Stimulated activated CD4-positive, alpha-beta T cell treated with anti-CD3 and anti-CD28 coated beads, Interleukin-1b, Interleukin-23, amount 100 ng/mL, for 1 hour (primary cell): Measurements from ENCODE around the gene MGAT5B.
"Not testable (repeated sequence)": the region's sequence is repeated elsewhere in the genome, so short reads cannot be mapped to it uniquely, and the experiment has no call there.

Experiments
- DNase-seq, 2 donors: peaks; one replicate each; pipeline ENCODE4 v3.0.0-alpha.2; 2020; ENCODE audit warnings: low read depth in 2 of 2

The MGAT5B gene, protein sequence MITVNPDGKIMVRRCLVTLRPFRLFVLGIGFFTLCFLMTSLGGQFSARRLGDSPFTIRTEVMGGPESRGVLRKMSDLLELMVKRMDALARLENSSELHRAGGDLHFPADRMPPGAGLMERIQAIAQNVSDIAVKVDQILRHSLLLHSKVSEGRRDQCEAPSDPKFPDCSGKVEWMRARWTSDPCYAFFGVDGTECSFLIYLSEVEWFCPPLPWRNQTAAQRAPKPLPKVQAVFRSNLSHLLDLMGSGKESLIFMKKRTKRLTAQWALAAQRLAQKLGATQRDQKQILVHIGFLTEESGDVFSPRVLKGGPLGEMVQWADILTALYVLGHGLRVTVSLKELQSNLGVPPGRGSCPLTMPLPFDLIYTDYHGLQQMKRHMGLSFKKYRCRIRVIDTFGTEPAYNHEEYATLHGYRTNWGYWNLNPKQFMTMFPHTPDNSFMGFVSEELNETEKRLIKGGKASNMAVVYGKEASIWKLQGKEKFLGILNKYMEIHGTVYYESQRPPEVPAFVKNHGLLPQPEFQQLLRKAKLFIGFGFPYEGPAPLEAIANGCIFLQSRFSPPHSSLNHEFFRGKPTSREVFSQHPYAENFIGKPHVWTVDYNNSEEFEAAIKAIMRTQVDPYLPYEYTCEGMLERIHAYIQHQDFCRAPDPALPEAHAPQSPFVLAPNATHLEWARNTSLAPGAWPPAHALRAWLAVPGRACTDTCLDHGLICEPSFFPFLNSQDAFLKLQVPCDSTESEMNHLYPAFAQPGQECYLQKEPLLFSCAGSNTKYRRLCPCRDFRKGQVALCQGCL

DNA sequence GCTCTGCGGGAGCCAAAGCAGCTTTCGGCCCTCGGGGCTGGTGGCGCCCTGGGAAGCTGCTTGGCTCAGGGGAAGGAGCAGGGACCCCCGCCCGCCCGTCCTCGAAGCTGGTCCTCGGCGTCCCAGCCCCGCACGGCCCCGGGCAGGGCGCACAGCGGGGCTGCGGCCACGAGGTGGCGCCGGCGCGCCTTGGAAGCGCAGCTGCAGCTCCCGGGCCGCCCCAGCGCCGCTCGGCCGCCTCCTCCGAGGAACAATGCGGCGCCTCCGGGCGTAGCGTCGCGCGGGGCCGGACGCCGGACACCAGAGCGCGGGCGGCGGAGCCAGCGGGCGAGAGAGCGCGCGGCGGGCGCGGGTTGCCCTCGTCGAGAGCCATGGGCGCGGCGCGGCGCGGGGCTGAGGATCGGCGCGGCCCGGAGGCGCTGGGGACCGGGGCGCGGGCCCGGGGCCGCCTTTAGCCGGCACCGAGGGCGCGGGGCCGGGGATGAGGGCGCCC lies at the start of gene MGAT5B:
Gene MGAT5B, plus strand, starts transcription at position 229 of the 493 bp plus-strand sequence. CDS start 626 bp downstream, outside the sequence.
- peak; percentile 50 to 69 for DNase-seq

DNA sequence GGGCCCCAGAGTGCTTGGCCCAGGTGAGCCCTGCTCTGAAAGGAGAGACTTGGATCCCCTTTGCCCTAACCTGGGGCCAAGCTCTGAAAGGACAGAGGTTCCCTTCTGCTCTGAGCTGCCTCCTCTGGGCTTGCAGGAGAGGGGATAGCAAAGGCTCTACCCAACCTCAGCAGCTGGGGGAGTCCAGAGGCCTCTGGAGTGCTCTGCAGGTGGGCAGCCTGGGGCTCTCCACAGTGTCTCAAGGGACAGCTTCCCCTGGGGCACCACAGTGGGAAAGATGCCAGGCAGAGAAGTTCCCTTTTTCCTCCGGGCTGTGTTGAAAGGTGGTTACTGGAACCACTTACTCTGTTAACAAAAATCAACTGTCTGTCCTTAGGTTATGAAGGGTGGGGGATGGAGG lies 48.2 kb upstream of the MGAT5B start:
- DNase-seq, result no peak

DNA sequence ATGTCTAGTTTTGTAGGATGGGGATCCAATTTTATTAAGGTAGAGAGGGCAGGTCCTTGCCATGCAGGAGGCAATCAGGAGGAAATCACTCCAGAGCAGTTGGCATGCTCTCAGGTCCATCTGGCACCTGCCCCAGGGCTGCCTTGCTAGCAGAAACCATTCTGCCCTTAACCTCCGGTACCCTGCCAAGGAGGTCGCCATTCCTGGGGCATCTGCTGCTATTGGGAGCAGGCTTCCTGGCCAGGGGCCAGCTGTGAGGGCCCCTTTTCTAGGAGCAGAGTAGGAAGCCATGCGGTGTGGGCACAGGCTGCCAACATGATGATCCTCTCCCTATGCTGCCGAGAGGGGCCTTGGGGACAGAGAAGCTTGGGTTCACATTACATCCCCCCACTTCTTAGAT lies 47.6 kb upstream of the MGAT5B start:
- no peak for DNase-seq

DNA sequence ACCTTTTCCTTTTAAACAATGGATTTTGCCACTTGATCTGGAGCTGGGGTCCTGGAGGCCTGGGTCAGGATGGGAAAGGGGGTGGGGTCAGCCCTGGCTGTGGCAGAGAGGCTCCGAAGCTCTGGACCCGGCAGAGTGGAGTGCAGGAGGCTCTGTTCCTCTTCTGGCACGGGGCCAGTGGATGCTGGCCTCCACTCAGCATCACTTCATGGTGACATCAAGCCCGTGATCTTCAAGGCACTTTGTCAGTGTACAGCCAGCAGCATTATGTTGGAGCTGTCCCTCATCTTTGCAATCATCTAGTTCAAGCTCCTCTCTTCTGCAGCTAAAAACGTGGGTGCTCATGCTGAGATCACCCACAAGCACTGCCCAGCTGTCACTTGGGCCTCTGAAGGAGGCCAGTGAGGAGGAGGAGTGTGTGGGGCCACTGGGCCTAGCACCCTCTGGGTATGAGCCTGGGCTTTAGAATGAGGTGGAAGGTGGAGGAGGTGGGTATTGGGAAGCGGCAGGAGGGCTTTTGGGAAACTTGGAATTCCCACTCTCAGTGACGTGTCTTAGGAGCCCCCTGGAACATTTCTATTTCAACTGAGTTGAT lies 45.9 kb upstream of the MGAT5B start:
- no peak for DNase-seq

DNA sequence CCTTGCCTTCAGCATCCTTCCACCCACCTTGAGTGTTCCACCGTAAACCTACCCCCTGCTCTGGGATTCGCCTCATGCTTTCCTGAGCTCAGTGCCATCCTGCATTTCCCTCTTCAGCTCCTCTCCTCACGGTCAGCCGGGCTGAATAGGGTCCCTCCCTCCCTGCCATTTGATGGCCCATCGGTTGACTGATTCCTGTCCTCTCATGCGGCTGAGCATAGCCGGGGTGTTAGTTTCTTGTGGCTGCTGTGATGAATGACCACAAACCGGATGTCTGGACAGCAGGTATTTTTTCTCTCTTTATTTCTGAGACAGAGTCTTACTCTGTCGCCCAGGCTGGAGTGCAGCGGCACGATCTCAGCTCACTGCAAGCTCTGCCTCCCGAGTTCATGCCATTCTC lies 44.1 kb upstream of the MGAT5B start:
- DNase-seq, result no peak

DNA sequence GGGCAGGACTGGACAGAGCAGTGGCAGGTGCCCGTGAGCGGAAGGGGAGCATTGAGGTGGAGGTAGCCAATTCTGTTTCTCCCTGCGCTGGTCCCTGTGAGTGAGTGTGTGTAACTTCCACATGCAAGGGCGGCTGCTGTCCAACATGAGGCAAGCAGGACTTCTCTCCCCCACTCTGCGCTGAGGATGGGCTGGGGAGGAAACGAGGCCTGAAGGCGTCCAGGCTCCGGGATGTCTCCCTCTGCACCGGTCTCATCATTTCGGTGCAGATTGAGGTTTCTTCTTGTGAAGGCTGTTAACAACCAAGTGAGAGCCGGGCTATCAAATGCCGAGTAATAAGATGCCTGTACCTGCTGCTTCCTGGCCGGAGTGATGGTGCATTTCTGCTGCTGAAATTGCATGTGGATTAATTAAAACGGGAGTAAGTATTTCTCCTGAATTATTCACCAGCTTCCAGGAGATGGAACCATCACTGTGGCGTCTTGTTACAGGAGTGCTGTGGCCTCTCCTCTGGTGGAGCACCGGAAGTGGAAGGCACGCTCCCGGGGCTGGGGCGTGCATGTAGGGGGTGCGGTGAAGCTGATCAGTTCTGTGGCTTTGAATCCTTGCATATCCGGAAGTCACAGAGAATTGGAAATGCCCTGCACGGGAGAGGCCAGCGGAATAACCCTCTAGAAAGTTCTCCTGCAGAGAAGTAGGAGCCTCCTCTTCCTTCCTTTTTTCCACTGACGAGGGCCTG lies 41.7 kb upstream of the MGAT5B start:
- no peak for DNase-seq

DNA sequence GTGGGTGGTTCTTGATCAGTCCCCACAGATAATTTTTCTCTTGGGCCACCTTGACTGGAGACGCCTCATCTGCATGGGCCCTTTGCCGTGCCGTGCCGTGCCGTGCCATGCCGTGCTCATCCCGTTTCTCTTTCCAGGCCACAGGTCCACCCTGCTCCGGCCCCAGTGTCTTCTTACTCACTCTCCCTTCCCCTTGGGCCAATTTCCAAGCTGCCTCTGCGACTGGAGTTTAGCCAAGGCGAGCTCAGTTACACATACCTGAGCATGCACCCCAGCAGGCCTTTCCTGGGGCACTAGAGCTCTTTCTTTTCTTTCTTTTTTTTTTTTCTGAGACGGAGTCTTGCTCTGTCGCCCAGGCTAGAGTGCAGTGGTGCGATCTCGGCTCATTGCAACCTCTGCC lies 40.5 kb upstream of the MGAT5B start:
- DNase-seq, result no peak

DNA sequence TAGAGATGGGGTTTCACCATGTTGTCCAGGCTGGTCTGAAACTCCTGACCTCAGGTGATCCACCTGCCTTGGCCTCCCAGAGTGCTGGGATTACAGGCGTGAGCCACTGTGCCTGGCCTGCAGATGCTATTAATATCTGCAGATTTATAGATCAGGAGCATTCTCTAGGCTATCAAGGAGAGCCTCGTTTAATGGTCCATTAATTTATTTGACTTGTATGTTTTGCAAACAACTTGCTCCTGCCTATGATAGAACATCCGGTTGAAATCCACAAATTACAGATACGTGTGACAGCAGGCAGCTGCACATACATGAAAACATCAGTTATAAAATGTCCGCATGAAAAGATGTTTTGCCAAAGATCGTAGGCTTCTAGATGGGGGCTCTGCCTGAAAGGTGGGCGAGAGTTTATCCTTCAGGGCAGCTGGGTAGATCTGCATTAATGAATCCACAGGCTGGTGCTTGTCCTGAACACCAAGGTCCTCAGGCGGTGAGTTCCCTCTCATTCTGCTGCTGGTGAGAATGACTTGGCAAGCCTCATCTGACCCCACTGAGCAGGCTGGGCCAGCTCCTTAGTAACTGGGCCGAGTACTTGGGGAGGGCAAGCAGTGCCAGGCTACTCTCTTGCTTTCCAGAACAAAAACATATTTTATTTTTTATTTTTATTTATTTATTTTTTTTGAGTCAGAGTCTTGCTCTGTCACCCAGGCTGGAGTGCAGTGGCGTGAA lies 37.1 kb upstream of the MGAT5B start:
- no peak for DNase-seq

DNA sequence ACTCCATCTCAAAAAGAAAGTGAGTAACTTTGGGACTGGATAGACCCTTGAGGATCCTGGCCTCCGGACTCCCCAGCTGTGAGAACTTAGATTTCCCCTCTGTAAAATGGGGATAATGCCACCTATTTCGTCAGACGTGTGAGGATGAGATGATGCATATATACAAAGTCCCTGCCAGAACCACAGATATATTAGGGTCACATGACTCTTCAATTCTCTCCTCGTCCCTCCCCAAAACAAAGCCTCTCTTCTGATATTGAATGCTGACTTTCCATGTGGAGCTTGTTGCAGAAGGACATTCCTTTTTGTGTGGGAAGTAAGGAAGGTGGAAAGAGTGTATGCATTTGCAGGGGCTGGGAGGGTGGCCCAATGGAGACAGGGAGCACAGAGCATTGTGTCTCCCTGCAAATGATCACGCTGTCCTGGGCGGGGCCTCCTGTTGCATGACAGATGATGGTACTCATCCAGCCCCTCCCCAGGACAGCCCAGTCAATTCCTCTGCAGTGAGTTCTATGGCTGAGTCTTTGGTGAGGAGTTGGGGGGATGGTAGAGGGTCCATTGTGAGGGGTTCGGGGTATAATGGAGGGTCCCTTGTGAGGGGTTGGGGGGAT lies 35.1 kb upstream of the MGAT5B start:
- no peak for DNase-seq

DNA sequence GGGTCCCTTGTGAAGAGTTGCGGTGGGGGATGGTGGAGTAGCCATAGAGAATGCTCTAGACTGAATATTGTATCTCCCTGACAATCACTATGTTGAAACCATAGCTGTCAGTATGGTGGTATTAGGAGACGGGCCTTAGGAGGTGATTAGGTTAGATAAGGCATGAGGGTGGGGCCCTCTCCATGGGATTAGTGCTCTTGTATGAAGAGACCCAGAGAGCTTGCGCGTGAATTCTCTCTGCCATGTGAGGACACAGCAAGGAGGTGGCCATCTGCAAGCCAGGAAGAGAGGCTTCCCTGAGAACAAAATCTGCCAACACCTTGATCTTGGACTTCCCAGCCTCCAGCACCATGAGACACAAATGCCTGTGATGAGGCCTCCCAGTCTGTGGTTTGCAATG lies 34.5 kb upstream of the MGAT5B start:
- no peak for DNase-seq

DNA sequence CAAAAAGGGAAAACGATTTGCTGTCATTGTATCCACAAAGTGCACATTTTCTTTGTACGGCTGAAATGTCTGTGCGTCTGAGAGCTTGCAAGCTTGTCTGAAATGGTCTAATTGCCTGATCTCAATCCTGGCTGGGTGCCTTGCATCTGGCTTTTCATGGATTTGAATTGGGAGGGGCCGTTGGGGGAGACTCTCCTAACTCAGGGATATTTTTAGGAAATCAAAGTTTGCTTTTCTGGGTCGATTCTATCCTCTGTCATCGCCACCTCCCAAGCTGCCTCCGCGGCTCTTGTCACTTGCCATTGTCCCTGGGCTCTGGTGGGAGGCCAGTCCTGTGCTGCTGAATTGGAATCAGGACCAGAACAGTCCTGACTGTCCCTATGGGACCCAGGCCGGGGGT lies 33.3 kb upstream of the MGAT5B start:
- no peak for DNase-seq

DNA sequence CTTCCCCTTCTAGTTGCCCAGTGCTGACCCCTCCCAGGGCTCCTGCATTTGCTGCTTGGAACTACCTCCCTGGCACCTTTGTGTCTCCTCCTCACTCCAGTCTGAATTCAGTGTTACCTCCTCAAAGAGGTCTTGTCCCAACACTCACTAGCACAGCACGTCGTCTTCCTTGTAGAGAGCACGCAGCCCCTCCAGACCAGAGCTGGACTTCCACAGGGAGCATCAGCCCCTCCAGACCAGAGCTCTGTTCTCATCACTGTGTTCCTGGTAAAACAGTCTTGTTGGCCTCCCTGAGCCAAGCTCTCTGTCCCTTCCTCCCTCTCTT lies 27.8 kb upstream of the MGAT5B start:
- DNase-seq, result no peak

DNA sequence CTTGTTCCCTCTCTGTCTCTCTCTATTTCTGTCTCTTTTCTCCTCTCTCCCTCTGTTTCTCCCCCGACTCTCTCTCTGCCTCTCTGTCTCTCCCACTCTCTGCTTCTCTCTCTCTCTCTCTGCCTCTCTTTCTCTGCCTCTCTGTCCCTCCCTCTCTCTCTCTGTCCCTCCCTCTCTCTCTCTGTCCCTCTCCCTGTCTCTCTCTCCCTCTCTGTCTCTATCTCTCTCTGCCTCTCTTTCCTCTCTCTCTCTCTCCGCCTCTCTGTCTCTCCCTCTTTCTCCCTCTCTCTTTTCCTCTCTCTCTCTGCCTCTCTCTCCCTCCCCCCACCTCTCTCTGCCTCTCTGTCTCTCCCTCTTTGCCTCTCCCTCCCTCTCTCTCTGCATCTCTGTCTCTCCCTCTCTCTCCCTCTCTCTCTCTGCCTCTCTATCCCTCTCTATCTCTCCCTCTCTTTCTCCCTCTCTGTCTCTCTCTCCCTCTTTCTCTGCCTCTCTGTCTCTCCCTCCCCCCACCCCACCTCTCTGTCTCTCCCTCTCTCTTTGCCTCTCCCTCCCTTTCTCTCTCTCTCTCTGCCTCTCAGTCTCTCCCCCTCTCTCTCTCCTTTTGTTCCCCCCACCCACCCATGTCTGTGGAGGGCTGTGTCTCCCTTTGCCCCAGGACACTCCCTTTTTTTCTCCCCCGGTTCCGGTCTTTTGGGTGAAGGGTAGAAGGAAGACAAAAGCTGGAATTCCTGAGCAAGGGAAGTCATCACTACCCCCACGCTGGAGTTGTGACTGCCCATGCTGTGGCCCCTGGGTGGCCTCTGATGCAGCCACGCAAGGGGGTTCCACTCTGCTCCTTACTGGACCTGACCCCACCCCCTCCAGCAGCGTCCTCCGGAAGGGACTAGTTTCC lies 27.1 kb upstream of the MGAT5B start:
- no peak for DNase-seq

DNA sequence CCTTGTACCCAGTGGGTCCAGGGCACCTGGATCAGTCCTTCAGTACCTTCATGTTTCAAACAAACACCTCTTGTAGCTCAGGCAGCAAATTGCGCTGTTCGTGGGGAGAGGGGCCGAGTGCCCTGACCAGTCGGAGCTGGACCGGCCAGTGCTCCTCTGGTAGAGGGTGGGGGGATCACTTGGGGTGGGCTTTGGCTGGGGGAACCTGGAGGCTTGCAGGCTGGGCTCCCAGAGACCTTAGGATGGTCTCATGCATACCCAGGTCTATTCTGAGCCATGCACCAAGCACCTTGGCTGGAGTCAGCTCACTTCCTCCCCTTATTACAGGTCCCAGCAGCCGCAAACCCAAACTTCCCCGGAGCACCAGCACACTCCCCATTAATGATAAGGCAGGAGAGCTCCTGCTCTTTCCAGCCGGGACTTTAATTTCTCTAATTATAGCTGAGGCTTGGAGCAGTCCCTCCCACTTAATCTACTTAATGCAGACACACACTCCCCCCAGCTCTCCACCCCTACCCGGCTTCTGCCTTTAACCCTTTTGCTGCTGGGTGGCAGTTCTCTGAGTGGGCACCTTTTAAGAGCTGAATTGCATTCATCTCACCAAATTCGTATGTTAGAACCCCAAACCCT lies 26.3 kb upstream of the MGAT5B start:
- no peak for DNase-seq

DNA sequence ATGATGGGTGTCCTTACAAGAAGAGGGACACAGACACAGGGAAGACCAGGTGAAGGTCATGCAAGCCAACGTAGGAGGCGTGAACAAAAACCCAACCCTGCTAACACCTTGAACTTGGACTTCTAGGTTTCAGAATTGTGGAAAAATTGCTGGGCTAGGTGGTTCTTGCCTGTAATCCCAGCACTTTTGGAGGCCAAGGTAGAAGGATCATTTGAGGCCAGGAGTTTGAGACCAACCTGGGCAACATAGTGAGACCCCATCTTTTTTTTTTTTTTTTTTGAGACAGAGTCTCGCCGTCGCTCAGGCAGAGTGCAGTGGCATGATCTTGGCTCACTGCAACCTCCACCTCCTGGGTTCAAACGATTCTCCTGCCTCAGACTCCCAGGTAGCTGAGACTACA lies 25.1 kb upstream of the MGAT5B start:
- DNase-seq, result not testable (repeated sequence)

DNA sequence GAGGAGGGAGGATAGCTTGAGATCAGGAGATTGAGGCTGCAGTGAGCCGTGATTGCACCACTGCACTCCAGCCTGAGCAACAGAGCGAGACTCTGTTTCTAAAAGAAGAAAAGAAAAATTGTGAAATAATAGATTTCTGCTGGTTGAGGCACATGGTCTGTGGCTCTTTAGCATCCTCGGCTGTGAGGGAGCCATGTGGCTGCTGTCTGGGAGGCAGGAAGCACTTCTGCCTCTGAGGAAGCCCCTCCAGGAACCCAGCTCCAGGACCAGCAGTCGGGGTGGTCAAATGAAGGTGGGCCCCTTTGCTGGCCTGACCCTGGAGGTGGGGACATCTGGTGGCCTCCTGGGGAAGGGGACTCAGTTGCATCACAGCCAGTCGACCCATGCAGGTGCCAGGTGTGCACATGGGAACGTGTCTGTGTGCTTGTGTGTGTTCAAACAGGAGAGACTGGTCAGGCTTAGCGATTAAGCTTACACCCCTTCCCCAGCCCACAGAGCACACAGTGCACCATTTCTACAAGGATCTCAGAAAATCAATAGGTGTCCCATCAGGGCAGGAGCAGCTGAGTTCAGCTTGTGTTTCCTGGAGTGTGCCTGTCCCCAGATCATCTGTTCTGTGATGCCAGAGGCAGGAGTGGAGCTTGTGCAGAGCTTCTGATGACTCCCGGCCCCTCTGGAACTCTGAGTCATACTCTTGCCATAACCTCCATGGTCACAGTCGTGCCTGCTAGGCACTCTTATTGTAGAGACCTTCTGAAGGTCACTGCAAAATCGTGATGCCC lies 24.3 kb upstream of the MGAT5B start:
- no peak for DNase-seq

DNA sequence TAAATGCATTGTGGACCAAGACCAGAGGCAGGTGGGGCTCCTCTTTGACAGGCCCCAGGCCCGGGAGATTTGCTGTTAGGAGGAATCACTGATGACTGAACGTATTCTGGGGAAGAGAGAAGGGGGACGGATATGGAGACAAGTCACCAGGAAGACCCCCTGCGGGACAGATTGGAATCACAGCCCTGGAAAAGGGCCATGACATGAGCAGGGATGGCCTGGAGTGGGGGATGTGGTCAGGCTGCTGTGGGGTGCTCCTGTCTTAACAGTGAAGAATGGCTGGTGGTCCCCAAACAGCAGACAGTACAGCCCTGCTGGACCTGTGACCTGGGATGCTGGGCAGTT lies 23.7 kb upstream of the MGAT5B start:
- no peak for DNase-seq

DNA sequence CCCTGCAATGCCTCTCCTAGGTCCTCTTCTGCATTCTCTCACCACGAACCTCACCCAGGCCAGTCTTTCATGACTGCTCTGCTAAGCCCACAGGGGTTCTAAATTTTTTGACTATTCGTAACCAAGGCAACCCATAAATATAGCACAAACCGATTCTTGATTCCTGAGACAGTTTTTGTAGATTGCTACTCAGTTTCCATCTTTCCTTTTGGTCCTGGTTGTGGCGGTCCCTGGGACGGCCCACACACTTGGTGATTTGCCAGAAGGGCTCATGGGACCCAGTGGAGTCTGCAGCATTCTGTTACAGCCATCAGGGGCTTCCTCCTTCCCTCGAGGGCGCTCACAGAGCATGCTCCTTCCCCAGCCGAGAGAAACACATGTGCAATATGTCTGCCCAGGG lies 23.4 kb upstream of the MGAT5B start:
- no peak for DNase-seq

DNA sequence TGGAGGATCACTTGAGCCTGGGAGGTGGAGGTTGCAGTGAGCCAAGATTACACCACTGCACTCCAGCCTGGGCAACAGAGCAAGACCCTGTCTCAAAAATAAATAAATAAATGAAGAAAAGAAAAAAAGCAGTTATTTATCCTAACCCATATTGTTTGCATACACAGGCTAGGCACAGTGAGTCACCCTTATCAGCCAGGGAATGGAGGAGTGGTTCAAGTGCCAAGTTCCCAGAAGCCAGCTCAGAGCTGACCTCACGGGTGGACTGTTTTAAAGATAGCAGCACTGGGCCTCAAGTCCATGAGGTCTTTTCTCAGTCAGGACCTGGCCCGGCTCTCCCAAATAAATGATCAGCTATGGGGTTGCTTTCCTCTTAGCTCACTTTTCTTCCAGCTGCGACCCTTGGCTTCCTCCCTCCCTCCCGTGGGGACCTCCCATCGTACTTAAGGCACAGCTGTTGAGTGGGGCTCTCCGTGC lies 22.6 kb upstream of the MGAT5B start:
- no peak for DNase-seq
